Loucy (cell line): ENCODE data around the gene KCNMA1.

Experiments used
- H2AFZ ChIP-seq: fragments of 200-600 bp; sonication (generic); 2 replicates; pipeline ENCODE4 v1.6.0; 2016; ENCODE audit warnings: antibody characterized with exemption, mild to moderate bottlenecking, low read length, moderate library complexity
- H3F3A ChIP-seq: fragments of 200-600 bp; 2 replicates; pipeline ENCODE4 v1.6.0; 2016; ENCODE audit warnings: antibody characterized with exemption, low read depth, mild to moderate bottlenecking
- H3K27me3 ChIP-seq: fragments of 200-600 bp; sonication (generic); 2 replicates; pipeline ENCODE4 v1.6.1; 2014; ENCODE audit warnings: low read length, mild to moderate bottlenecking; ENCODE audit not compliant: insufficient read depth, poor library complexity, severe bottlenecking
- H3K36me3 ChIP-seq: fragments of 200-600 bp; sonication (generic); 2 replicates; pipeline ENCODE4 v1.6.1; 2016; ENCODE audit warnings: low read length; ENCODE audit not compliant: insufficient read depth
- H3K4me1 ChIP-seq: fragments of 200-600 bp; sonication (generic); 2 replicates; pipeline ENCODE4 v1.5.1; 2014; ENCODE audit warnings: low read length, mild to moderate bottlenecking; ENCODE audit not compliant: insufficient read depth, poor library complexity, severe bottlenecking
- H3K4me2 ChIP-seq: fragments of 200-600 bp; sonication (generic); 2 replicates; pipeline ENCODE4 v1.6.0; 2014; ENCODE audit warnings: antibody characterized with exemption, low read length, low read depth, mild to moderate bottlenecking; ENCODE audit not compliant: poor library complexity, severe bottlenecking
- H3K4me3 ChIP-seq: fragments of 200-600 bp; sonication (generic); 2 replicates; pipeline ENCODE4 v1.5.1; 2014; ENCODE audit warnings: low read length, mild to moderate bottlenecking, mixed read lengths; ENCODE audit not compliant: poor library complexity, severe bottlenecking
- H3K79me2 ChIP-seq: fragments of 200-600 bp; sonication (generic); 2 replicates; pipeline ENCODE4 v1.6.1; 2014; ENCODE audit warnings: low read length; ENCODE audit not compliant: insufficient read depth
- H3K9ac ChIP-seq: fragments of 200-600 bp; sonication (generic); 2 replicates; pipeline ENCODE4 v1.6.0; 2014; ENCODE audit warnings: mild to moderate bottlenecking, low read depth, low read length, moderate library complexity; ENCODE audit not compliant: poor library complexity, severe bottlenecking
- H3K9me2 ChIP-seq: fragments of 200-600 bp; sonication (generic); replicated peaks from 2 replicates; pipeline ENCODE4 v1.6.1; 2016; ENCODE audit warnings: low read depth, low read length, mixed read lengths
- H3K9me3 ChIP-seq: fragments of 200-600 bp; sonication (generic); 2 replicates; pipeline ENCODE4 v1.6.1; 2014; ENCODE audit warnings: mild to moderate bottlenecking, antibody characterized with exemption, low read length, low read depth; ENCODE audit not compliant: insufficient read depth
- H4K20me1 ChIP-seq: fragments of 200-600 bp; sonication (generic); 2 replicates; pipeline ENCODE4 v1.6.0; 2014; ENCODE audit warnings: antibody characterized with exemption, low read length, mild to moderate bottlenecking; ENCODE audit not compliant: insufficient read depth, poor library complexity, severe bottlenecking
- EZH2phosphoT487 ChIP-seq: fragments of 200-600 bp; IDR thresholded peaks from 2 replicates; pipeline ENCODE4 v1.6.1; 2018; ENCODE audit warnings: antibody characterized with exemption, mild to moderate bottlenecking, moderate library complexity, borderline replicate concordance
- TF ChIP-seq, protein P1 (sequence below): fragments of 200-600 bp; sonication (generic); conservative IDR thresholded peaks from 2 replicates; pipeline ENCODE4 v1.5.1; 2014; ENCODE audit warnings: mild to moderate bottlenecking, antibody characterized with exemption, low read length

KCNMA1 gene

DNA sequence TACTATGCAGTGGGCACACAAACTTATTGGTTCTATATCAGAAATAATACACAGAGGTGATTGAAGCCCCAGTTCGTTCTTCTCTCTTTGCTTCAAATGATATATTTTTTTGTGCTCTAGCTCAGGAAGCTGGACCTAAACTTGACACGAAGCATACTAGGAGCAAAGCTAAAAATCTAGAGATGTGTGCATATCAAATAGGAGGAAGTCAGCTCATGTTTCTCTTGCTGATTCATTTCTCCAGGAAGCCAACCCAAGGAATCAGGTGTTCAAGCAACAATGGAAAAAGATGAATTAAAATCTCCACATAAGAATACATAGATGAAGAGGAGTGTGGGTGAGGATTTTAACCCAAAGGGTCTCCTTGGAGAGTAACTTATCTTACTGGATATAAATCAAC is 432.5 kb downstream of the KCNMA1 start:
- no peak overlapping the region for H2AFZ ChIP-seq
- H3K36me3 ChIP-seq: no peaks in the 10 kb centered on the region
- H3K79me2 ChIP-seq: no peaks in the 10 kb centered on the region
- TF ChIP-seq, protein P1, sequence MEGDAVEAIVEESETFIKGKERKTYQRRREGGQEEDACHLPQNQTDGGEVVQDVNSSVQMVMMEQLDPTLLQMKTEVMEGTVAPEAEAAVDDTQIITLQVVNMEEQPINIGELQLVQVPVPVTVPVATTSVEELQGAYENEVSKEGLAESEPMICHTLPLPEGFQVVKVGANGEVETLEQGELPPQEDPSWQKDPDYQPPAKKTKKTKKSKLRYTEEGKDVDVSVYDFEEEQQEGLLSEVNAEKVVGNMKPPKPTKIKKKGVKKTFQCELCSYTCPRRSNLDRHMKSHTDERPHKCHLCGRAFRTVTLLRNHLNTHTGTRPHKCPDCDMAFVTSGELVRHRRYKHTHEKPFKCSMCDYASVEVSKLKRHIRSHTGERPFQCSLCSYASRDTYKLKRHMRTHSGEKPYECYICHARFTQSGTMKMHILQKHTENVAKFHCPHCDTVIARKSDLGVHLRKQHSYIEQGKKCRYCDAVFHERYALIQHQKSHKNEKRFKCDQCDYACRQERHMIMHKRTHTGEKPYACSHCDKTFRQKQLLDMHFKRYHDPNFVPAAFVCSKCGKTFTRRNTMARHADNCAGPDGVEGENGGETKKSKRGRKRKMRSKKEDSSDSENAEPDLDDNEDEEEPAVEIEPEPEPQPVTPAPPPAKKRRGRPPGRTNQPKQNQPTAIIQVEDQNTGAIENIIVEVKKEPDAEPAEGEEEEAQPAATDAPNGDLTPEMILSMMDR: no peak
- TF ChIP-seq EZH2phosphoT487: no peak
- H3K4me2 ChIP-seq: no peak overlapping the region
- H3K4me1 ChIP-seq: no peaks in the 10 kb centered on the region
- H4K20me1 ChIP-seq: no peaks in the 10 kb centered on the region
- H3K27me3 ChIP-seq: no peaks in the 10 kb centered on the region
- H3K4me3 ChIP-seq: no peak overlapping the region
- H3K9me3 ChIP-seq: no peaks in the 10 kb centered on the region
- H3K9me2 ChIP-seq: no peaks in the 10 kb centered on the region
- H3F3A ChIP-seq: no peaks in the 10 kb centered on the region
- H3K9ac ChIP-seq: no peak overlapping the region

DNA sequence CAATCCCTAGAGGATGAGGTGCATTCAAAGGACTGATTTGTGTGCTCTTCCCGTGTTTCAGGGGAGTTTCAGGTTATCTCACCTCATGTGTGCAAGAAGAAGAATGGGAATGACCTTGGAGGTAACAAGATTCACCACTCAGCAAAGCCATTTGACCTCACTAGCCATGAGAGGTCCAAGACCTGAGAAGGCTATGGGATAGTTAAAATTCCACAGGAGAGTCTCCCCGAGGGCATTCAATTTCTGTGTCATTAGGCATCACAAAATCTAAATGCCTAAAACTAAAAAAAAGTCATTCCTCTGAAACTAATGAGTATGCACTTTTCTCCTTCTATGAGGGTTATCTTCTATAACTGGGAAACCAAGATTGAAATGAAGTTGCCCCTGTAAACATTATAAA is 433.4 kb downstream of the KCNMA1 start:
- Histone ChIP-seq H3K27me3 (no peaks in the 10 kb centered on the region), H3K79me2 (no peaks in the 10 kb centered on the region), H3K4me1 (no peaks in the 10 kb centered on the region), H3K36me3 (no peaks in the 10 kb centered on the region), H3K4me3 (no peak overlapping the region), H3K9ac (no peak overlapping the region), H3K4me2 (no peak overlapping the region), H3K9me3 (no peaks in the 10 kb centered on the region), H2AFZ (no peak overlapping the region), H3K9me2 (no peaks in the 10 kb centered on the region), H4K20me1 (no peaks in the 10 kb centered on the region), H3F3A (no peaks in the 10 kb centered on the region)
- TF ChIP-seq EZH2phosphoT487: no peak
- TF ChIP-seq, protein P1: no peak

DNA sequence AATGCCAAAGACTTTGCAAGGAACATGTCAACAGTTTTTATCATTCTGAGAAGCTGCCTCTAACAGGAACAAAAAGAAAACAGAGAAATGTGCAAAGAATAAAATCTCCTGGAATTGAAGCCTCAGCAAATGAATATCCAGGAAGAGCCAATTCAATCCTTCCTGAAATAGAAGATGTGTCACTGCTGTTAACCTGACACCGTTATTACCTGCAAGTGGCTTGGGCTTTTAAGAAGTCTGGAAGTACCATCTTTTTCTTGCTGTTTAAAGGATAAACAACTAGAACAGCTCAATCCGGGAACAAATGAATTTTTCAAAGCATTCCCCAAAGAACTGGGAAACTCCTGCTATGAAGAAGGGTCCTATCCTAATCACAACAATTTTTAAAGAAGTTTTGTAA is 434.8 kb downstream of the KCNMA1 start:
- H3K79me2 ChIP-seq: no peaks in the 10 kb centered on the region
- H3K27me3 ChIP-seq: no peaks in the 10 kb centered on the region
- no peaks in the 10 kb centered on the region for H3K36me3 ChIP-seq
- no peaks in the 10 kb centered on the region for H3K4me1 ChIP-seq
- H2AFZ ChIP-seq: no peak overlapping the region
- no peaks in the 10 kb centered on the region for H4K20me1 ChIP-seq
- no peaks in the 10 kb centered on the region for H3K9me3 ChIP-seq
- H3K4me3 ChIP-seq: no peak overlapping the region
- H3K9ac ChIP-seq: no peak overlapping the region
- no peaks in the 10 kb centered on the region for H3F3A ChIP-seq
- no peaks in the 10 kb centered on the region for H3K9me2 ChIP-seq
- H3K4me2 ChIP-seq: no peak overlapping the region
- TF ChIP-seq, protein P1: no peak
- no peak for TF ChIP-seq EZH2phosphoT487
